CMK (cell line): ENCODE data around the gene SLC22A14.

ENCODE experiments used
- DNase-seq: peaks from one replicate; pipeline ENCODE4 v3.0.0-alpha.2; 2010; ENCODE audit warnings: low read depth

Gene SLC22A14

GRCh38 chr3:38345879-38346586, 63.9 kb downstream of the SLC22A14 start:
- DNase-seq: no peak

DNA sequence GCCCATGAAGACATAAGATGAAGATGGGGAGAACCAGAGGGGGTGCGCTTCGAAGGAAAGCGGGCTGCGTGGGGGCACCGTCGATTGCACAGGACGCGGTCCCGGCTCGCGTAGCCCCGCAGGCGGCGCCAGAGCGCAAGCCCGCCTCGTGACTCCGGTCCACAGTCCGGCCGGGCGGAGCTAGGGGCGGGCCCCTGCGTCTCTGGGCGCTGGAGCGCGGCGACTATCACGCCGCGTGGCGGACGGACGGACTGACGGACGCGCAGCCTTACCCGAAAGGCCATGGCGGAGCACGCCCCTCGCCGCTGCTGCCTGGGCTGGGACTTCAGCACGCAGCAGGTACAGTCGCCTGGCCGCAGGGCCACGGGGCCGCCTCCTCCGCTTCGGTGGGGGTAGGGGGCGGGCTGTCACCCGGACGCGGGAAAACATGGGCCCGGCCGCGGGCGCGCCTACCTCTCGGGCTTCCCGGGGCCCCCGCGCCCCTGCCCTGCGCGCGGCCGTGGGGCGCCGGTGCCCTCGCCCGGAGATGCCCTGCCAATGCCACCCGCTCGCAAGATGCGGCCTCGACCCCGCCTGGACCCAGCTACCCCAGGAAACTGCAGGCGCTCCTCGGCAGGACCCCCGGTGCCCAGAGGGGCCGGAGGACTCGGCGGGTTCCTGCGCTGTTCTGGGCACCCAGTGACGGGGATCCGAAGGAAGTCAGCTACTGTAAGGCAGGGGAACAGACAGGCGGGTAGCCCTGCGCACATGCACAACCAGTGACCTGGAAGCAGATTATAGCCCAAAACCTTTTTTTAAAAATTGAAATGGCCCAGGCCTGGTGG, 64.7 kb downstream of the SLC22A14 start, which contains the start of gene XYLB:
Gene XYLB (plus strand): TSS at position 199 of the 824 bp plus-strand sequence. CDS start 84 bp downstream, at position 283.
- peak; percentile 74 for DNase-seq

- no peak for DNase-seq
These were observed 65.5 kb downstream of the SLC22A14 start for GRCh38 chr3:38347421-38348200.

GRCh38 chr3:38348903-38349302, 66.8 kb downstream of the SLC22A14 start:
- no peak for DNase-seq

DNA sequence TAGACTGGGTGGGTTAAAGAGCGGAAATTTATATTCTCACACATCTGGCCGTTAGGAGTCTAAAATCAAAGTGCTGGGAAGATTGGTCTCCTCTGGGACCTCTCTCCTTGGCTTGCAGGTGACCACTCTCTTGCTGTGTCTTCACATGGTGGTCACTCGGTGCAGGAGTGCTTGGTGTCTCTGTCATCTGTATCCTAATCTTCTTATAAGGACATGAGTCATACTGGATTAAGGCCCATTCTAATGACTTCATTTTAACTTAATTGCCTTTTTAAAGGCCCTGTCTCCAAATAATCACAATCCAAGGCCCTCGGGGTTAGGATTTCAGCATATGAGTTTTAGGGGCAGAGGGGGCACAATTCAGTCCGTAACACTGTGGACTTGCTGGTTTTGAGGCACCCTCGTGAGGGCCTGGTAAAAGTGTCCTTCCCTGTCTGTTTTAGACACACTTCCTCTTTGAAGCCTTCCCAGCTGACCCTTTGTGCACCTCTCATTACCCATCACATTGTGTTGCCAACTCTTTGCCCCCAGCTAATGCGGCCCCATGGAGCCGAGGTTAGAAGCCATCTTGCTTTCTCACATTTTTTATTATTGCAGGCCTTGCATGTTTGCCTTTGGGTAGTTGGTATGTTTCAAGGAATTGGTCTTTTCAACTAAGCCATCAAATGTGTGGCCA, 67.7 kb downstream of the SLC22A14 start:
- DNase-seq: no peak

GRCh38 chr3:38353151-38353550, 71.1 kb downstream of the SLC22A14 start:
- DNase-seq: no peak

- no peak for DNase-seq
These were observed 72.7 kb downstream of the SLC22A14 start for GRCh38 chr3:38354588-38355330.

DNA sequence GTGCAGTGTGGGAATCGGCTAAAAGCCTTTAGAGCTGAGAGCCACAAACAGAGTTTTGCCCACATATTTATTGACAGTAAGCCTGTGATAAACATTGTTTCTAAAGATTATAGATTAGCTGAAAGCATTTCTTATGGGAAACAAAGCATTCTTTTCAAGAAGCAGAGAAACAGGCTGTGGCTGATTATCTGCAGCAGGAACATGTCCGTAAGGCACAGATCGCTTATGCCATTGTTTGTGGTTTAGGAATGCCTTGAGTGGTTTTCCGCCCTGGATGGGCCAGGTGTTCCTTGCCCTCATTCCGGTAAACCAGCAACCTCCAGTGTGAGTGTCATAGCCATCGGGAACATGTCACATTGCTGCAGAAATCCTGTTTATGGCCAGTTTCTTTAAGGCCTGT, 76.9 kb downstream of the SLC22A14 start:
- DNase-seq: no peak

GRCh38 chr3:38360345-38360744, 78.3 kb downstream of the SLC22A14 start:
- DNase-seq: no peak

GRCh38 chr3:38361496-38361895, 79.4 kb downstream of the SLC22A14 start:
- DNase-seq: no peak

GRCh38 chr3:38362825-38363224, 80.7 kb downstream of the SLC22A14 start:
- no peak for DNase-seq

DNA sequence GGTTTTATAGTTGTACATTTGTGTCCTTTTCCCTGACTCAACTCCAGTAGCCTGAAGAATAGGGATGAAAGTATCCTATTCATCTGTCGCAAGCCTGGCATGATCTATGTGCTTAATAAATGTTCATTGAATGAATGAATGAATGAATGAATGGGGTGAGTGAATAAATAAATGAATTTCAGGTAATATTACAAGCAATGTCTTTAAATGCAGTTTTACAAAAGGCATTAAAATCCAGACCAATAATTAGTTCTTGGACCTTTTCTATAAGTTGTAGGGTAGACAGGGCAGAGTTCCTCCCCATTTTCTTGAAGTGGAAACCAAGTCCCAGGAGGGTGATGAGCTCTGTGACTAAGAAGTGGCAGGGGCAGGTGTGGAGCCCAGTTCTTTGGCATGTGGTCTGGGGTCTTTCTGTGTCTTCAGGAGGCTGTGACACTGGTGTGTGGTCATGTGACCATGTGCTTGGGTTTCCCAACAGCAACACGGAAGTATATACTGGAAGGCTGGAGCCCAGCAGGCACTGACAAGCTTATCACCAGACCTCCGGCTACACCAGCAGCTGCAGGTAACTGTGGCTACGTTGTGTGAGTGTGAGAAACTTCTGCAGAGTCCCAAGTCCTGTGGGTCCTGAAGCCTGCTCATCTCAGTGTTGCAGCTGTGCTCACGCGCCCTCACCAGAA, 82.8 kb downstream of the SLC22A14 start:
- no peak for DNase-seq

DNA sequence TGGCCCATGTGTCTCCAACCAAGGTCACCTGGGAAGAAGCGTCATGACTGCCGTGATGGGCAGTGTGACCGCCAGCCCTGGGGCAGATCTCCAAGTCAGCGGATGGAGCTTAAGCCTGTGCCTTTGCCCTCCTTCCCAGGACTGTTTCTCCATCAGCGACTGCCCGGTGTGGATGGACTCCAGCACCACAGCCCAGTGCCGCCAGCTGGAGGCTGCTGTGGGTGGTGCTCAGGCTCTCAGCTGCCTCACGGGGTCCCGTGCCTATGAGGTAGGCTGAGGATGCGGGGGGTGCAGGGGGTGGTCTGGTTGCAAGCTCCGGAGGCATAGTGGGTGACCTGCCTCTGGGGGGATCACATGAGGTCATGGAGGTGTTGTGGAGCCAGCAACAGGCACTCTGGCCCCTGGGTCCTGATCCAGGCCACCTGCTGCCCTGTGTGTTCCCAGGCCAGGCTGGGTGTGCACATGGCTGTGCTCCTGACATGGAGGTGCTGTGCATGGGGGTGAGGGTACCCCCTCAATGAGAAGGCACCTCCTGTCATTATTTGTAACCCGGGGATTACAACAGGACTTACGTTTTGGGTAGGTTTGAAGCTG, 83.5 kb downstream of the SLC22A14 start:
- no peak for DNase-seq

DNA sequence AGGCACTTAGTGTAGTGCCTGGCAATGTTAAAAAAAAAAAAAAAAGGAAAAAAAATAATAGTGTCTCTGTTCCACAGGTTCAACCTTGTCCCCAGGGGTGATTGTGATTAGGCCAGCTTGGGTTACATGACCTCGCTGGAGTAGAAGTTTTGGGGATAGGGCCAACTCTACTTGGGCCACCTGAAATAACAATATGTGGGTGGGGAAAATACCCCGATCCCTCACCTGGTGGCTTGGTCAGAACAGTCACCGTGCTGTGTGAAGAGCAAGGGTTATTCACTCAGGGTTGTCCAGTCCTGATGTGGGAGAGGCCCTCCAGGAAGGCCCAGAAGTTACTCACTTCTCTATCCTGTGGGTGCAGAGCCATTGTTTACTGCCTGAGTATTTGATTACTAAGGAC, 84.0 kb downstream of the SLC22A14 start:
- DNase-seq: no peak

DNA sequence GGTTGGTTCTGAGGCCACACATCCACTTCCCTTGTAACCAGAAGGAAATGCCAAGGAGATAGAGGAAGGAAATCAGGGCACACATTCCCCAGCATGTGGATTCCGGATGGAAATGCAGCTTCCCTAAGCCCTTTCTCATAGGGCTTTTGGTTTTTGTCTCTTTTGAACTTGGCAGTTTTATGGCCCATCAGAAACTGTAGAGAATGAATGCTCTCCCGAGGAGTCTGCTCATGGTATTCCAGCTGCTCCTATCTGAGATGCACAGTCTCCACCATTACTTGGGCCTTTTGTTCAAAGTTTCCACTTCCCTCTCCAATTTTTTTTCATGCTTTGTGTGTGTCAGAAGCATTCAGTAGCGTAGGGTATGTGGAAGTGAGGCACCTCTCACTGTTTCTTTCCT, 85.7 kb downstream of the SLC22A14 start:
- DNase-seq: no peak
